Fibroblast of skin of left quadriceps (primary cell): ENCODE data around the gene RUNX3.
A peak's percentile ranks its signal among the peaks of the same experiment; 100 is the strongest.

Source experiments
- DNase-seq, 2 experiments: peaks; one replicate each; pipeline ENCODE4 v3.0.0-alpha.2; 2013; ENCODE audit warnings: low read depth in 2 of 2

Gene RUNX3

DNA sequence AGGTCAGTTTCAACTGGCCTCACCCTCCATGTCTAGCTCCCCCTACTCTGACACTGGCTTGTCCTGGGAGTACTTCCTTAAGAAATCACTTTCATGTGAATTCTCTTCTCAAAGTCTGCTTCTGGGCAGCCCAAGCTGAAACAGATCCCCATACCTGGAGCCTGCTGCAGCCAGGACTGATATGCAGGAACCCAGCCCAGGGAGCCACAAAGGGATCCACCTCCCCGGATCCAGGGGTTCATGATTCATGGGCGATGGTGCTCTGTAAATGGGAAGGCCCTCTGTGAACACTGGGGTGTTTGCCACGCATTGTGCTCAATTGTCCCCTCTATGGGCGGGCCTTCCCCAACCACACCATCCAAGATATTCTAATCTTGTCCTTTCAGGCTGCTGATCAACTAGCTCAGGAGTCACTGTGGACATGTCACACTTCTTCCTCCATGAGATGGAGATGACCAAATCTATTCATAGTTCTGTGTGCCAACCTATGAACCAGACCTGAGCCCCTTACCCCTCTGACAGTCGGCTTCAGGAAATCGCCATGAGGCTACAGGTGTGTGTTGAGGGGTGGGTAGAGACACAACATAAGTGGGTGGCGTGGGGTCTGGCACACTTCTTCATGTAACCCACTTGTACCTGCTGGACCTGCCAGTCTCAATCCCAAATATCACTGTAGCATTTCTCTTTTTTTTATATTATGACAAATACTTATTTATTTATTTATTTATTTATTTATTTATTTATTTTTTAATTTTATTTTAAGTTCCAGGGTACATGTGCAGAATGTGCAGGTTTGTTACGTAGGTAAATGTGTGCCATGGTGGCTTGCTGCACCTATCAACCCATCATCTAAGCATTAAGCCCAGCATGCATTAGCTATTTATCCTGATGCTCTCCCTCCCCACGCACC is 41.8 kb downstream of the RUNX3 start:
- DNase-seq = no peak

DNA sequence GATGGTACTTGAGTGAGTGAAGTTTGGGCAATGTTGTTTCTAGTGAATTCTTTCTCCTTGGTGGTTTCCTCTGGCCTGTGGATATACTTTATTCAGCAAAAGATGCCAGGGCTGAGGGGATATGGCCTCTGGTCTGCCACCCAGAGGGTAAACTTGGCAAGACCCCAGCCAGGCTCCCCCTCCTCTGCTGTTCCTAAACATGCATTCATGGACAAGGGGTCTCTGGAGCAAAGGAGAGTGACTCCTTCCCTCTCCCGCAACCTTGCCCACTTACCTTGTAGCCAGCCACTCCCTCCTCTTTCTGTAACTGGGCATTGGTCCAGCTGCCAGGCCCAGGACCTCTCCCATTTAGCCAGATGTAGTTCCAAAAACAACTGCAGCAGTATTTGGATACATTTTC is 43.8 kb downstream of the RUNX3 start:
- DNase-seq = no peak

DNA sequence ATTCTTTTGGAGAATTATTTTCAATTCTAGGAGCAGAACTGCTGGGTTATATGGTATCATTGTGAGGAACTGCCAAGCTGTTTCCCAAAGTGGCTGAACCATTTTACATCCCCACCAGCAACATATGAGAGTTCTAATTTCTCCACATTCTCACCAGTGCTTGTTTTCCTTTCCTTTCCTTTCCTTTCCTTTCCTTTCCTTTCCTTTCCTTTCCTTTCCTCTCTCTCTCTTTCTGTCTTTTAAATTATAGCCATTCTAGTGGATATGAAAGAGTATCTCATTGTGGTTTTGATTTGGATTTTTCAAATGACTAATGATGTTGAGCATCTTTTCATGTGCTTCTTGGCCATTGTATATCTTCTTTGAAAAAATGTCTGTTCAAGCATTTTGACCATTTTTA is 45.3 kb downstream of the RUNX3 start:
- DNase-seq = no peak

DNA sequence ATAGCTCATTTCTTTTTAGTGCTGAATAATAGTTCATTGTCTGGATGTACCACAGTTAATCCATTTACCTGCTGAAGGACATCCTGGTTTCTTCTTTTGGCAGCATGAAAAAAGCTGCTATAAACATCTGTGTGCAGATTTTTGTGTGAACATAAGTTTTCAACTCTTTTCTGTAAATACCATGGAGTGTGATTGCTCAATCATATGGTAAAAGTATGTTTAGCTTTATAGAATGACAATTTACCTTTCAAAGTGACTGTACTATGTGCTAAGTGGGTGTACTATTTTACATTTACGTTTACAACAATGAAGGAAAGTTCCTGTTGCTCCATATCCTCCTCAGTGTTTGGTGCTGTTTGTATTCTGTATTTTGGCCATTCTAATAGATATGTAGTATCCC is 49.0 kb downstream of the RUNX3 start:
- no peak for DNase-seq

DNA sequence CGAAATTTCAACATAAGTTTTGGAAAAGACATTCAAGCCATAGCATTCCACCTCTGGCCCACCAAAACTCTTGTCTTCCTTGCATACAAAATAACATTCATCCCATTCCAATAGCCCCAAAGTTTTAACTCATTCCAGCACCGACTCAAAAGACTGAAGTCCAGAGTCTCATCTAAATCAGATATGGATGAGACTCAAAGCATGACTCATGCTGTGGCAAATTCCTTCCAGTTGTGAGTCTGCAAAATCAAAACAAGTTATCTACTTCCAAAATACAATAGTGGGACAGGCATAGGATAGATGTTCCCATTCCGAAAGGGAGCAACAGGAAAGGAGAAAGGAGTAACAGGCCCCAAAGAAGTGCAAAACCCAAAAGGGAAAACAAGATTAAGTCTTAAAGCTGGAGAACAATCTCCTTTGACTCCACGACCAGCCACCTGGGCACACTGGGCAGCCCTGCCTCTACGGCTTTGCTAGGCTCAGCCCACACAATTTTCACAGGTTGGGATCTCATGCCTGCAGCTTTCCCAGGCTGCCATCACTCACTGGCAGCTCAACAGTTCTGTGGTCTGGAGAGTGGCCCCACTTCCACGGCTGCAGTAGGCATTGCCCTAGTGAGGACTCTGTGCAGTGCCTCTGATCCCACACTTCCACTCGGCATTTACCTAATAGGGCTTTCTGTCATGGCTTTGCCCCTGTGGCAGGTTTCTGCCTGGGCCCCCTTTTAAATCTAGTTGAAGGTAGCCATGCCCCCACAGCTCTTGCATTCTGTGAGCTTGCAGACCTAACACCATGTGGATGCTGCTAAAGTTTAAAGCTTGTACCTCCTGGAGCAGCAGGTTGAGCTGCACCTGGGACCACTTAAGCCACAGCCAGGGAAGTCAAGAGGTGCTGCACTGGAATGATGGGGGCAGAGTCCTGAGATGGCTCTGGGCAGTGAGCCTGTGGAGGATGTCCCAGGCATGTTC is 51.0 kb downstream of the RUNX3 start:
- peak; percentile 39 to 49 for DNase-seq

DNA sequence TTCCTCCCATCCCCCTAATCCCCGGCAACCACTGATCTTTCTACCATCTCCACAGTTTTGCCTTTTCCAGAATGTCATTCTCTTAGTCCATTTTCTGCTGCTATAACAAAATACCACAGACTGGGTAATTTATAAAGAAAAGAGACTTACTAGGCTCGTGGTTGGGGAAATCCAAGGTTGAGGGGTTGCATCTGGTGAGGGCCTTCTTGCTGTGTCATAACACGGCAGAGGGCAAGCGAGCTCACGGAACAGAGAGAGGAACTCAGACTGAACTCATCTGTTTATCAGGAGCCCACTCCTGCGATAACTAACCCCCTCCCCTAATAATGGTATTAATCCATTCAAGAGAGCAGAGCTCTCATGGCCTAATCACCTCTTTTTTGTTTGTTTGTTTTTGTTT is 52.0 kb downstream of the RUNX3 start:
- no peak for DNase-seq

DNA sequence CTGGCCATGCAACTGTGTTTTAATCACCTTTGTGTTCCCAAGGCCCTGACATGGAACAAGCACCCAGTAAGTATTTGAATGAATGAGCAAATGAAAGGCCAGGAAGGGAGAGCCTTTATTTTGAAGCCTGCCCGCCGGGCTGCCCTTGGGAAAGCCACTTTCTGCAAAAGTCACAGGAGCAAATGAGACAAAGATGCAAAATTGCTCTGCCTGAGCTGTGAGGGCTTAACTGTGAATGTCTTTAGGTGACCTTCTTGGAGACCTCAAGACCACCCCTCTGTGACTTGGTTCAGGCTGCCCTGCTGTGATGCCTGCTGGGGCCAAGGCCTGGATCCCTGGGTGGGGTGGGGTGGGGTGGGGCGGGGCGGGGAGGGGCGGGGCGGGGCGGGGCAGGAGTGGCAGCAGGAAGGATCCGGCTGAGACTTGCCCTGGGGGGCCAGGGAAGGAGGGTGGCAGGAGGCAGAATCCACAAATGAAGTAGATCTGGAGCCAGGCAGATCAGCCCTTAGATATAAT is 54.0 kb downstream of the RUNX3 start:
- DNase-seq = no peak

DNA sequence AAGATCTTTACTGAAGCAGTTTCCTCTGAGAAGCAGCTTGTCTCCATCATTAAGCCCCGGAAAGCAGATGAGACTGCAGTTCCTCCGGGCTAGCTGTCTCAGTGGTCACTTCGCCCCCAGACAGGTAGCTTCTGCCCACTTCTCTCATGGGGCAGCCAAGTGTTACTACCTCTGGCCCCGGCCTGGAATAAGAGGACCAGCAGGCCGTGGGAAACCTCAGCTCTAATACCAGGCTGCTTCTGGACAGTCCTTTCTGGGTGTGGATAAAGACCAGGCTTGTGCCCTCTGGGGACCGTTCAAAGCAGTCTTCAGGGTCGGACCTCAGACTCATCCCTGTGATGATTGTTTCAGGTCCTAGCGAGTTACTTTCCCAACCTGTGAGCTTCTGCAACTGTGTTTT is 54.8 kb downstream of the RUNX3 start:
- DNase-seq = no peak

DNA sequence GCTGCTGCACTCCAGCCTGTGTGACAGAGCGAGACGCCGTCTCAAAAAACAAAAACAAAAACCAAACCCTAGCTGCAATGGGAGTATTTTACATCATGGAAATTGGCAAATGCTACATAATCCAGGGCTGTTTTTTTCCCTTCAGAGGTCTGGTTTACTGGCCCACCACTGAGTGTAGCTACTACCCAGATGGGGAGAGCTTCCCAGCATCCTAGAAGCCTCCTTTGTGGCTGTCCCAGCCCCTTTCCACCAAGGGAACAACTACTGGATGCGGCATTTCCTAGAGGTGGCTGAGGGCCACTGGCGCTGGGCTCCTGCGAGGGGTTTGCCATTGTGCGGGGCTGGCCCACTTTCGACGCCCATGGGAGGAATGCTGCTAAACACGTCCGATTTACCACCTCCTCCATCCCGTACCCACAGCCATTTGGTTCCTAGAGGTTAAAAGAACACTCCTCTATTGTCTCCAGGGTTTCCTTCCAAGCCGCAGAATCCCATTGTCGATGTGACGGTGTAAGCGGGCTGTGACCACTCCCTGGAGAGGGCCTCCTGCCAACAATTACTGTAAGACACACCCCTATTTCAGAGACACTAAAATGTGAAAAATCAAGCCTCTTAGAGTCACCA is 55.4 kb downstream of the RUNX3 start:
- no peak for DNase-seq

DNA sequence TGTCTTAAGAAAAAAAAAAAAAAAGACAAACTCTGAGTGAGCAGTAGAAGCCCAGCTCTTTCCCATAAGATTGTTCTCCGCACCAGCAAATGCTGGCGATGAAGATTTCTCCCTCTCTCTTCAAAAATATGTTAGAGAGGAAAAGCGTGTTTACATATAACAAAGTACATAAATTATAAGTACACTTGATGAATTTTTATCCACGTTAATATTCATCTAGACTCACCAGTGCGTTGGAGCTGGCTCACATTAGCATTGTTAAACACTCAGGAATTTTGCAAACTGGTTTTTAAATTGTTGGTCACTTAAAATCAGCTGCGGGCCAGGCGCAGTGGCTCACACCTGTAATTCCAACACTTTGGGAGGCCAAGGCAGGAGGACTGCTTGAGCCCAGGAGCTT is 56.0 kb downstream of the RUNX3 start:
- no peak for DNase-seq

DNA sequence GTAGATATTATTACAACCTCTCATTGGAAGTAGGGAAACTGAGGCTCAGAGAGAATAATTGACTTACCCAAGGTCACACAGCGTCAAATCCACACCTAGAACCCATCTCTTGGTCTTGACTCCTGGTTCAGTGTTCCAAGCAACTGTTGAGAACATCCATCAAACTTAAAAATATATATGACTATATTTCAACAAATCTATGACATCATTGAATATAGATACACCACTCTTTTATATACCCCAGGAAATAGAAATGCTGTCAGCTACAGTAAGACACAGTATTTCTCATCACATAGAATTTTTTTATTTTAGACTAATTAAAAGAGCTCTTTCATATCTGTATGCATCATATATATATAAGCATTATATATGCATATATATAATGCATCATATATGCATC is 56.9 kb downstream of the RUNX3 start:
- DNase-seq = no peak

DNA sequence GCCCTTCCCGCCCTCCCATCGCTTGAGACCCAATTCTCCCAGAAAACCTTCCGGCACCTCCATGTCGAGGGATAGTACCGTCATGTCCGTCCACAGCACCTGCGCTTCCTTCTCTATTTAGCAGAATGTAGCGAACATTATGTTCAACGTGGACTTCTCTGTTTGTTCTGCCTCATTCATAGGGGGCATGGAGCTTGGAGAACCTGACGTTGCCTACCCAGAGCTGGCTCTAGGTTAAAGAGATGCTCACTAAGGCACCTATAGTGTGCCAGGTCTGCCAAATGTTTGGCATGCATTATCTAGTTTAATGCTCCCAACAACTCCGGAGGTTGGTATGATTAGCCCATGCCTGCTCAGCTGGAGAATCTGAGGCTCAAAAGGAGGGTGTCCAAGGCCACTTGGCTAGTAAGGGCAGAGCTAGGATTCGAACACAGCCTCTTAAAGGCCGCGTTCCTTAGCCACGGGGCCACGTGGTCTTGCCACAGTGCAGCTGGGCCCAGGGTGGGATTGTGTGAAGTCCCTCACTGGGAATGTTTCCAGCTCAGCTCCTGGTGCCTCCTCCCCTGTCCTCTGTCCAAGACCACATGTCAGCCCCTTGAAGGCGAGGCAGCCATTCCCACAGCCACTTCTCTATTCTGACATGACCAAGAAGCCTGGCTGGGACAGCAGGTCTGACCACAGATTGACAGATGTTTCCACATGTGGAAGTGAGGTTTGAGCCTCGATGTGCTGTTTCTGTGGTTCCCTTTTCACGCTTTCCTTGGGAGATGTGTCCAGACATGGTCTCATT is 57.8 kb downstream of the RUNX3 start:
- DNase-seq = no peak

DNA sequence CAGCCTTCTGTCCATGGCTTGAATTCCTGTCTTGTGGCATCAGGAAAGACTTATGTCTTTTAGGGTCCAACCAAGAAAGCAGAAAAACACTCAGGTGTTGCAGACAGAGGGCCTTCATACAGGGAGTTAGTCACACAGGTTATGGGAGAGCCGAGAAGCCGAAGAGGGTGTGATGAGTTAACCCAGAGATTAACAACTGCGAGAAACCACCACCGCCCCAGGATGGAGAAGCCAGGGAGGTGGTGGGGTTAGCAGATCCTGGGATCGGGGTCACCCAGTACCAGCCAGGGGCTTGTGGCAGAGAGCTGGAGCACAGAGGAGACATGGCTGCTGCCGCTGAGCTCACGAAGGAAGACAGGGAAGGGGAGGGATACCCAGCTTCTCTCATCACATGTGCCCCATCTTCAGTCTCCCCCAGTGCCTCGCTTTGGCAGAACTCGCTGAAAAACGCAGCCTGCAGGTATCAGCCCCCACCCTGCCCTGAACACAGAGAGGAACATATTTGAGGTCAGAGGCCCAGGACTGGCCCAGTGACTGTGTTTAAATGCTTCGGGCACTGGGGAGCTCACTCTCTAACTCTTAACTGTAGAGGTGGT is 58.7 kb downstream of the RUNX3 start:
- DNase-seq = no peak

DNA sequence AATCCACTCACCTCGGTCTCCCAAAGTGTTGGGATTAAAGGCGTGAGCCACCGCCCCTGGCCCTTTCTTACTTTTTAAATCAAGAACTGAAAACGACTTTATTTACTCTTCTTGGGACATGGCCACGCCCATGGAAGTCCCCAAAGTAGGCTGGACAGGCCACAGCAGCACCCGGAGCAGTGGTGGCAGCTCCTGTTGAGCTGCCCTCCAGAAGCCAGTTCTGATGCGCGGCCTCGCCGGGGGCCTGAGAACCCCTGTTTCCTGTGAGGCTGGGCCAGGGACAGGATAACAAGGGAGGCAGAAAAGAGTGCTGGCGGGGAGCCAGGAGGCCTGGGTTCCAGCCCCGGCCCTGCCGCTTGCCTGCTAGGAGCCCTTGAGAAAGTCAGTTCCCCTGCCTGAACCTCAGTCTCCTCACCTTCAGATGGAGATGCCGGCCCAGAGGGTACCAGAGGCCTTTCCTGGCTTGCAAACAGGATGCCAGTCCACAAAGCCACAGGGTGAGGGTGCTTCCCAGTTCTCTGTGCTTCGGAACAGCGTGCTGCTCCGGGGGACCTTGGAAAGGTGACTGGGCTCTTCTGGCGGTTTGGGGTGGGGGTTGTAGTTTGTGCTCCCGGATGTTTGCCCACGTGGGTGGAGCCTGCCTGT is 59.4 kb downstream of the RUNX3 start:
- DNase-seq = no peak

DNA sequence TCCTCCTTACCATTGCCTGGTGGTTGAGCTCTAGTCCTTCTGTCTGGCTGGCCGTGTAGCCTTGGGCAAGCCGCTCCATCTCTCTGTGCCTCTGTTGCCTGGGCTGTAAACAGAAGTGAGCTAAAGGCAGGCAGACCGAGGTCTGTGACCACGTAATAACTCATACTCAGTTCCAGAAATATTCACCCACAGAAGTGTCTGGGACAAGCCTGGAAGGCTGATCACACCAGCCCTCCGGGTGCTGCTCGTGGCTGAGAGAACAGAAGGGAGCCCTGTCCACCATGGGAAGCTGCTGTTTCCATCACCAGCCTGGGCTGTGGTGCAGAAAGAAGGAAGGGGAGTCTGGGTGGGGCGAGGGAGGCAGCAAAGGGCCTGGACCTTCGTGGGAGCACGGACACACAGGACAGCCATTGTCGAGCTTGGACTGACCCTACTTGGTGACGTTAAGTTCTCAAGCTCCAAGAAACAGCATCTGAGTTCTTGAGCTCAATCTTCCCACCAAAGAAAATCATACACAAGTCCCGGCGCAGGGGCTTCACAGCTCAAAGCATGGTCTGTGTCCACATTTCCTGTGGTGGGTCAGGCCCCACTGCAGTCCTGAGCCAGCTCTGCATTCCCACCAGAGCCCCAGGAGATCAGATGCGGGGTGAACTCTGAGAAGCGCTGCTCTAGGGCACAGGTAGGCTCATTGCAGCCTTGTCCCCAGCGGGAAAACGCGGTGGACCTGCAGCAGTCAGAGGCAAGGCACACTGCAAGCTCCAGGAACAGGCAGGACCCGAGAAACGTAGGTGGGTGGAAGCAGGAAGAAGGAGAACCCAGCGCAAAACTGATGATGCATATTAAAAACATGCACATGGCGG is 61.8 kb downstream of the RUNX3 start:
- DNase-seq = no peak

DNA sequence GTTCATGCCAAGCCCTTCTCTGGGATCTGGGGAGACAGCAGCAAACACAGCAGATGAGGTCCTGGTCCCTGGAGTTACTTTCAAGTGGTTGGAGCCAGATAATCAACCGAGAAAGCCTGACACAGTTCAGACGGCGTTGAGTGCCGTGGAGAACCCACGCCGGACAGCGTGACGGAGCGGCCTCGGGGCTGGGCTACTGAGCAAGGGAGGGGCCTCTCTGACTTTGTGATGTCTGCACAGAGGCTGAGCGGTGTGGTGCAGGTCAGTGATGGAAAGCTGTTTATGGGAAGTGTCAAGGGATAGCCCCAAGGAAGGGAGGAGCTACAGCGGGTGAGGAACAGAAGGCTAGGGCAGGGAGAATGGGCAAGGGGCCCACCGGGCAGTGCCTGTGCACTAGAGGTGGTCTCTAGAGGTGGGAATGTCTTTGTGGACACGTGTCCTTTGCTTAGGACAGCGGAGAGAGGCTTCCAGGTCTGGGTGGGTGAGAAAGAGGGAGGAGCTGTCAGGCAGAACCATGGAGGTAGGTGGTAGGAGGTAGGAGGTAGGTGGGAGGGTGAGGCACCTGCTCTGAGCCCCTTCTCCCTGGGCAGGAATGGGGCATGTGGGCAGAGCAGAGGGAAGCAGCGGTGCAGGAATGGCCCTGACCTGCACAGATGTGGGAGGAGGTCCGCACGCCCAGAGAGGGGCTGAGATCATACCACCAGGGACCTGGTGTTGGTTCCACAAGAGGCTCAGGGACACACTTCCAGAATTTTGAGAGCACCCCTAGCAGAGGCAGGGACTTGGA is 62.8 kb downstream of the RUNX3 start:
- DNase-seq = no peak

DNA sequence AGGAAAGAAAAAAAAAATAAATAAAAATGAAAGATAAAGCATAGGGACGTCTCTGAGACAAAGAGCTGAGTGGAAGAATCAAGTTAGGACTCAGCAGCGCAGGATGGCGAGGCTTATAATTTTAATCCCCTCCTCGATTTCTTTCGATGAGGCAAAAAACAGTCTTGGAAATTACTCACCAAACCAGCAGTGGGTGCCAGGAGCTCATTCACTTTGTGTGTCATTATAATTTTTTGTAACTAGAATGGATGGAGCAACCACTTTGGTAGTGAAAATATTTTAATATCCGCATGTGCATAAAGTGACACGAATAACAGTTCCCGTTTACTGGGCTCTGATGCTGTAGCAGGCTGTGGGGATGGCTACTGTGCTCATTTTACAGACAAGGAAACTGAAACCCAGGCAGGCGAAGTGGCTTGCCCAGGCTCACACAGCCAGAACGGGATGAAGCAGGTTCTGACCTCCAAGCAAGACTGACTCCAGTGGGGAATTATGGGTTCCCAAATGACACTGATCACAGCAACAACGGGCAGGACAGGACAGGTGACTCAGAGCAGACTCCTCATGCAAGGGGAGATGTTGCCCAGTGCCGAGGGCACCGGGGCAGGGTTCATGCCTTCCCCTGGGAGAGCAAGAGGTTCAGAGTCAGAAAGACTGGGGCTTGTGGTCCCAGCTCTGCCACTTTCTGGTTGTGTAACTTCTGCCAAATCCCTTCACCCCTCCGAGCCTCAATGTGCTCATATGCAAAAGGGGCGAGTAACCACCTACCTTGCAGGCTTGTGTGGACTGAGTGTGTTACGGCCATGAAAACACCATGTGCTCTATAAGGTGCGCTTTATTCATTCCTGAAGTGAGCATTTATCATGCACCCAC is 63.6 kb downstream of the RUNX3 start:
- DNase-seq = no peak

DNA sequence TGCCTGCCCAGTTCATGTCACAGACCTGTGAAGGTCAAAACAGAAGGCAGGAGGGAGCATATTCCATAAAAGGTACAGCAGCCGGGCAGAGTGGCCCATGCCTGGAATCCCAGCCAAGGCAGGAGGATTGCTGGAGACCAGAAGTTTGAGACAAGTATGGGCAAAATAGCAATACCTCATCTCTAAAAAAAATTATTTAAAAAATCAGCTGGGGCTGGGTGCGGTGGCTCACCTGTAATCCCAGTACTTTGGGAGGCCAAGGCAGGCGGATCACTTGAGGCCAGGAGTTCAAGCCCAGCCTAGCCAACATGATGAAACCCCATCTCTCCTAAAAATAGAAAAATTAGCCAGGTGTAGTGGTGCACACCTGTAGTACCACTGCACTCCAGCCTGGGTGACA is 64.5 kb downstream of the RUNX3 start:
- DNase-seq = no peak
